Fibroblast of lung (primary cell): ENCODE measurements around the gene B4GALT4.

ENCODE experiments used
- CTCF ChIP-seq, 2 donors: IDR thresholded peaks in 1 of 2; conservative IDR thresholded peaks in 1 of 2; 1 replicate in 1 of 2; 2 replicates in 1 of 2; pipeline ENCODE4 v1.5.1; 2011 to 2012; ENCODE audit warnings: low read length in 2 of 2, control low read depth in 1 of 2, inconsistent platforms in 1 of 2, low read depth in 1 of 2, mild to moderate bottlenecking in 1 of 2
- EZH2 ChIP-seq: IDR thresholded peaks from 2 replicates; pipeline ENCODE4 v1.5.1; 2012; ENCODE audit warnings: low read length, control low read depth, mild to moderate bottlenecking; ENCODE audit errors: missing control alignments

GRCh38 chr3:119261055-119261454, 20.4 kb upstream of the B4GALT4 start:
- TF ChIP-seq EZH2 (no peak), CTCF (conservative IDR thresholded peaks at IDR 0.05 in 1 of 2, IDR thresholded peaks at IDR 0.05 in 1 of 2; ENCODE audit: low read depth in 1 of 2, low read length in 2 of 2) (no peak)
